Measurements from ENCODE around the gene ASB17. TPM values are rescaled to one million over a fixed set of nuclear protein-coding genes. Genes with fewer than 3 reads are reported as not detected.

Gene ASB17
- total and polyA plus RNA-seq, 2 experiments from 2014 or later = not detected

DNA sequence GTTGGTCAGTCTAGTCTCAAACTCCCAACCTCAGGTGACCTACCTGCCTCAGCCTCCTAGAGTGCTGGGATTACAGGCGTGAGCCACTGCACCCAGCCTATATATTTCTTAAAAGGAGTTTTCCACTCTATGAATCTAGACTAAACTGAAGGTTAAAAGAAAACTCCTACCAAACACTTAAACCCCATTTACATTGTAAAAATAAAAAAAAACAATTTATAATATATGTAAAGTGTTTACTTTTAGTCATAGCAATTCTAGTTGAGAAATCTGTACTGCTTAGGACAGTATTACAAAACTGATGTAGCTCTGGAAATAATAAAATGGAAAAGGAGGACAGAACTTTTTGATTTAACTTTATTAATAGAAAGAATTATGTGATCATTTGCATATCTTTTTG, 9.5 kb downstream of the ASB17 start (continued):
- no peak for TF ChIP-seq ZNF462 (CRISPR knock-in tag; IDR thresholded peaks at IDR 0.05)

DNA sequence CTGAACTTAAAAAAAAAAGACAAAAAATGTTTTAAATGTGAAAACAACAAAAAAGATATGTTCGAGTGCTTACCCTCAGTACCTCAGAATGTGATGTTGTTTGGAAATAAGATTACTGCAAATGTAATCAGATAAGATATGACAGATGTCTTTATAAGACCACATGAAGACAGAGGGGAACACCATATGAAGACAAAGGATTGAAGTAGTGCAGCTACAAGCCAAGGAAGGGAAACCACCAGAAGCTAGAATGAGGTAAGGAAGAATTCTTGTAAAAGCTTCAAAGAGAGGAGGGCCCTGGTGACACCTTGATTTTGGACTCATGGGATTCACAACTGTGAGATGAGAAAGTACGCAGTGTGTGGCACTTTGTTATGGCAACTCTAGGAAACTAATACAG, 15.4 kb downstream of the ASB17 start:
- no peak overlapping the region for H3K27ac ChIP-seq (ENCODE audit: low read depth)
- H3F3A ChIP-seq (replicated peaks; ENCODE audit: low read depth) = no peaks in the 10 kb centered on the region
- ATAC-seq (no peak), DNase-seq (ENCODE audit: low spot score) (no peak)
- H3K4me3 Mint-ChIP-seq = no peak overlapping the region
- no peak overlapping the region for H3K4me2 ChIP-seq
- H3K4me1 ChIP-seq (ENCODE audit: insufficient read depth) = no peaks in the 10 kb centered on the region
- H3K27me3 Mint-ChIP-seq (ENCODE audit: insufficient read depth, low read depth, poor library complexity) = no peaks in the 10 kb centered on the region
- H3K27ac Mint-ChIP-seq = no peak overlapping the region
- H3K9me3 Mint-ChIP-seq = no peaks in the 10 kb centered on the region
- H3K36me3 ChIP-seq (ENCODE audit: insufficient read depth) = no peaks in the 10 kb centered on the region
- no peaks in the 10 kb centered on the region for H3K36me3 Mint-ChIP-seq (ENCODE audit: low read depth)
- H3K4me1 Mint-ChIP-seq = no peaks in the 10 kb centered on the region
- no peaks in the 10 kb centered on the region for H3K79me2 ChIP-seq (replicated peaks; ENCODE audit: insufficient read depth)
- no peaks in the 10 kb centered on the region for H3K9me2 ChIP-seq (ENCODE audit: insufficient read depth)
- no peak overlapping the region for H2AFZ ChIP-seq
- H4K20me1 ChIP-seq (replicated peaks; ENCODE audit: insufficient read depth) = no peaks in the 10 kb centered on the region
- H3K27me3 ChIP-seq (ENCODE audit: insufficient read depth) = no peaks in the 10 kb centered on the region
- H3K4me3 ChIP-seq = no peak overlapping the region
- TF ChIP-seq ETS1 (IDR thresholded peaks at IDR 0.05) (no peak), ZNF462 (CRISPR knock-in tag; IDR thresholded peaks at IDR 0.05) (no peak), ZNF114 (CRISPR knock-in tag; IDR thresholded peaks at IDR 0.05) (no peak), EZH2 (IDR thresholded peaks at IDR 0.05; ENCODE audit: low read depth, unreplicated experiment) (no peak), NANOG (IDR thresholded peaks at IDR 0.05; ENCODE audit: borderline replicate concordance) (no peak), STAT1 (IDR thresholded peaks at IDR 0.05; ENCODE audit: unreplicated experiment) (no peak), JUNB (IDR thresholded peaks at IDR 0.05; ENCODE audit: unreplicated experiment) (no peak)
